HG03439 (cell line): ENCODE measurements around the gene SEC22B.
"Not testable (repeated sequence)": the region's sequence is repeated elsewhere in the genome, so short reads cannot be mapped to it uniquely, and the experiment has no call there.

ENCODE experiments used
- ATAC-seq: cut with Tn5 transposase; IDR thresholded peaks from one replicate; pipeline ENCODE4 v1.9.1; 2021; ENCODE audit warnings: mild to moderate bottlenecking, moderate library complexity; ENCODE audit not compliant: unreplicated experiment

The SEC22B gene

GRCh38 chr1:120149420-120150059 lies 26.8 kb downstream of the SEC22B start:
- not testable (repeated sequence) for ATAC-seq

DNA sequence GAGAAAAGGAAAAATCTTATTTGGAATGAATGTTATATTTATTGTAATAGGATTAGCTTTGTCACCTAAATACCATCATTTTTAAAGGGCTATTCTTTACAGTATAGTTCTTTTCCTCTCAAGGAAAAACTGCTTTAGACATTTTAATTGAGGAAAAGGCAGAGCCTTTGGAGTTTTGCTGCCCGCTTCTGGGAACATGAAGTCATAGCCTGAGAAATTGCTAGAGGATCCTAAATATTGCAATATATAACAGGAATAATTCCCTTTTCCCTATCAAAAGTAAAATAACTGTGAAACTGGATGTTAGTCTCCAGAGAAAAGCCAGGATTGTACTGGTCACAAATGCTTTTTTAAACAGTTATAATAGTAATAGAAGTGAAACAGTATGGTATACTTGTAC lies 30.5 kb downstream of the SEC22B start:
- not testable (repeated sequence) for ATAC-seq

- not testable (repeated sequence) for ATAC-seq
These were observed 31.7 kb downstream of the SEC22B start for GRCh38 chr1:120144626-120145025.

- not testable (repeated sequence) for ATAC-seq
These were observed 32.2 kb downstream of the SEC22B start for GRCh38 chr1:120144169-120144568.

GRCh38 chr1:120143334-120143733 lies 33.0 kb downstream of the SEC22B start:
- ATAC-seq, result not testable (repeated sequence)

DNA sequence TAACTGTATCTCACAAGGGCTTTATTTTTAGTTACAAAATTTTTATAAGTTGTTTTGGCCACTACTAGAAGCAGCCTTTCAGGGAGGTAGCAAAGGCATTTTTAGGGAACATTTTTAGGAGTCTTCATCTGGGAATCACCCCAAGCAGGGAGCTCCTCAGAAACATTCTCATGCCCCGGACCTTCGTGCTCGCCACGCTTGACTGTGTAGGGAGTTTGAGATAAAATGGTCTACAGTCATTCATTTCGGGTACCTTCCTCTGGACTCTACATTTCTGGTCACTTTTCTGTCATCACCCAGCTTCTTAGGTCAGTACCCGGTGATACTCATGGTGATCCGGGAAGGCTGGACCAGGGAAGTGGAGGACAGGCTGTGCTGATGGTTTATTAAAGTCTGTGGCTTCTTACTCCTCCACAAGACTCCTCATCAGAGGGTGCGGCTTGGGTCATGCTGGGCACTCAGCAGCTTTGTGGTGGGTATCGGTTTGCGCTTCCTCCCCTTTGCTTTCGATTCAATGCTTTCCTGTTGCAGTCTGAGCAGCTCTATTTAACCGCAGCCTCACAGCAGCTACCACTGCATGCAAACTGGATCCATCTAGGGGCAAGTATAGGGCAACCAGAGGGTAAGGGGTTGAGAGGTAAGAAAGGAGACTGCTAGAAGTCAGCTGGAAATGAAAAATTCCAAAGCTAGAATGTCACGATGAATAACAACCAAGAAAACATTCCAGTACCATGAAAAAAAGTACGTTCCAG lies 33.6 kb downstream of the SEC22B start:
- ATAC-seq, result peak; percentile 99

DNA sequence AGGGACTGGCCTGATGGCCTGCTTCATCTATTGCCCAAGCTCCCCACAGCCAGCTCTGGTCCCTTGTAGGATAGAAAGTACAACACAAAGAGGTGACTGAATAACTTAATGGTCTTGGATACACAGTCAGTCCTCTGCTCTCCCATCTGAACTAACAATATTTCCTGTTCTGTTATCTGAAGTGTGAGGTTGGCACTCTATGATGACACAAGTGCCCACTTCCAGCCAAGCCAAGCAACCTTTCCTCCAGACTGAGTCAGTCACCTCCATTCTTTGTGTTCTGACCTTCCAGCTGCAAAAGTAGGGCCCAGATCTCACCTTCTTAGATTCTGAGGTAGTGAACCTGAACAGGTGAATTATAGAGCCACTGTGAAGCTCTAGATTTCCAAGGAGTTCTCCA lies 34.5 kb downstream of the SEC22B start:
- not testable (repeated sequence) for ATAC-seq

GRCh38 chr1:120140656-120141265 lies 35.6 kb downstream of the SEC22B start:
- not testable (repeated sequence) for ATAC-seq

DNA sequence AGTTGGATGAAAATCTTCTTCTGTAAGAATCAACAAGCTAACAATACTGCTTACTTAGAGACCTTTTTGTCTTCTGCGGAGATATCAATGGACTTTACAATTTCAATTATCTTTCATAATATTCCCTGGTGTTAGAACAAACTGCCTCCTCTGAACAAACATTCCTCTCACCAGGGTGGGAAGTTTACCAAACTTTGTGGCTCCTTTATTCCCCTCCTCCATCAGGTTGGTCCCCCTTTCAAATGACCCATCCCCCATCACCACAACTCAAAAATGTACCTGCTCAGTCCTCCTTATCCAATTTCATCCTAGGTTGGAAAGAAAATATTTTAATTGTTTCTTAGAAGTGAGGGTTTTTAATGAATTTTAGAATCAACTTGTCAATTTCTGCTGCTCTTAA lies 40.2 kb downstream of the SEC22B start:
- ATAC-seq, result not testable (repeated sequence)

DNA sequence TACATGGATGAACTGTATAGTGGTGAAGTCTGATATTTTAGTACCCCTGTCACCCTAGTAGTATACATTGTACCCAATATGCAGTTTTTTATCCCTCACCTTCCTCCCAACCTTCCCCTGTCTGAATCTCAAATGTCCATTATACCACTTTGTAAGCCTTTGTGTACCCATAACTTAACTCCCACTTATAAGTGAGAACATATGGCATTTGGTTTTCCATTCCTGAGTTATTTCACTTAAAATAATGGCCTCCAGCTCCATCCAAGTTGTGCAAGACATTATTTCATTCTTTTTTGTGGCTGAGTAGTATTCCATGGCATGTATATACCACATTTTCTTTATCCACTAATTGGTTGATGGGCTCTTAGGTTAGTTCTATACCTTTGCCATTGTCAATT lies 42.4 kb downstream of the SEC22B start:
- ATAC-seq, result not testable (repeated sequence)

- ATAC-seq, result no peak
These were observed 42.9 kb downstream of the SEC22B start for GRCh38 chr1:120133228-120133927.

DNA sequence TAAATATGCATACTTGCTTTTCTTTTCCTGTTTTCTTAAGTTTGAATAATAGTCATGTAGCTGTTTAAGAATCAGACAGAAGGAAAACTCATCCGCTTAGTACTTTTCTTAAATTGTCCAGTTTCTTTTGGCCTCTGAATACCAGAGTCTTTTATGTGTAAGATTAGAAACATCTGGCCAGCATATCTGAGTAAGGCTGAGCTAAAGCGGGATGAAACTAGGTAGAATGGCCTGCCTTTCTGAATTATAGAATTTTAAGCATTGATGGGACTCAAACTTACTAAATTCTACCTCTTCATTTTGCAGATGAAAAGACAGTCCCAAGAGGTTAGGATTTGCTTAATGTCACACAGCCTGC lies 43.9 kb downstream of the SEC22B start:
- not testable (repeated sequence) for ATAC-seq

- peak; percentile 59 for ATAC-seq
These were observed 44.5 kb downstream of the SEC22B start for GRCh38 chr1:120131611-120132405.

DNA sequence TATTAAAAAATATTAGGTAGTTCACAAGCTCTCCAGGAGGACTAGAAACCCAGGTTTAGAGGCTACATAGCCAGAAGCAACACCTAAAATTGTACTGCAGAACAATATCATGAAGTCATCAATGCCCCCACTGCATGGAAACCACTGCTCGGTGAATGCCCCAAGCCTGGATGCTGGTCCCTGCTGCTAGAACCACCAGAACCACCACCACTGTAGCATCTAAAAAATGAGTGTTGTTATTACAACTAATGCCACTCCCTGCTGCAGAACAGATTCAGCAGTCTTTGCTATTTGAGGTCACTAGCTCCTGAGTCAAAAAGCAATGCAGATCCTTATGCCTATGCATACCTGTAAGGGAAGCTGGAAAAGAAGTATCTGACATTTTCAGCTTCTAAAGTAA lies 48.4 kb downstream of the SEC22B start:
- ATAC-seq, result not testable (repeated sequence)

DNA sequence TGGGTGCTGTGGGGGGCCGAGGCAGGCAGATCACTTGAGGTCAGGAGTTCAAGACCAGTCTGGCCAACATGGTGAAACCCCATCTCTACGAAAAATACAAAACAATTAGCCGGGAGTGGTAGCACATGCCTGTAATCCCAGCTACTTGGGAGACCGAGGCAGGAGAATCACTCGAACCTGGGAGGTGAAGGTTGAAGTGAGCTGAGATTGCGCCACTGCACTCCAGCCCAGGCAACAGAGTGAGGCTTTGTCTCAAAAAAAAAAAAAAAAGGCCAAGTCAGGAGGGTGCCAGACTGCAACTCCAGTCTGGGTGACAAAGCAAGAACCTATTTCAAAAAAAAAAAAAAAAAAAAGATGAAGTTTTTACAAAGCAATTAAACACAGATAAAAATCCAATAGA lies 50.1 kb downstream of the SEC22B start:
- not testable (repeated sequence) for ATAC-seq

GRCh38 chr1:120124628-120125027 lies 51.7 kb downstream of the SEC22B start:
- ATAC-seq, result not testable (repeated sequence)

DNA sequence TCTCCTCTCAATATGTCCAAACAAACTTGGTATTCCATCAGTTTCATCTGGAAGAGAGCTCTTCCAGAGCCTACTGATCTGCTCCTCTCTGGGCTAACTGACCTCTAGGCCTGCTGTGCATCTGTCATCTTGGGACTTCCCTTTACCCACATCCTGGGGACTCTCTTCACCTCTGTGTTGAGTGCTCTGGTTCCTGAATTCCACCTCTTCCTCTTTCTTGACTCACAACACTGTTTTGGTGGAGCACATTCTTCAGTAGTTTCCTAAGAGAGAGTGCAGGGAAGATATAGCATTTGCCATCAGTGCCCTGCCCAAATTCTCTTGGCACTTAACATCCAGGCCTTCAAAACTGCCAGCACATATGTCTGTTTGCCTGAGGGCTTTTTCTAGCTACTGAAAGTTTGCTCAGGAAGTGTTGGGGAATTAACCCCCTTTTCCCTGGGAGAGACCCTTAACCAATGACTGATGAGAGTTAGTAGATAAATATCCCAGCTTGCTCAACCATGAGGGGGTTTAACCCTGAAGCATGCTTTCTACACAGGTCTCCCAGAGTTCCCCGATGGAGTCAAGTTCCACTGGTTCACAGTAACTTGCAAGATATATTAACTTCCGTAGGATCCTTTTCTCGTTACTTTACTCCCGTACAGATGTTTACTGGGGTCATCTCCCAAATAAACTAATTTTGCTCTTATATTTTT lies 52.4 kb downstream of the SEC22B start:
- not testable (repeated sequence) for ATAC-seq

DNA sequence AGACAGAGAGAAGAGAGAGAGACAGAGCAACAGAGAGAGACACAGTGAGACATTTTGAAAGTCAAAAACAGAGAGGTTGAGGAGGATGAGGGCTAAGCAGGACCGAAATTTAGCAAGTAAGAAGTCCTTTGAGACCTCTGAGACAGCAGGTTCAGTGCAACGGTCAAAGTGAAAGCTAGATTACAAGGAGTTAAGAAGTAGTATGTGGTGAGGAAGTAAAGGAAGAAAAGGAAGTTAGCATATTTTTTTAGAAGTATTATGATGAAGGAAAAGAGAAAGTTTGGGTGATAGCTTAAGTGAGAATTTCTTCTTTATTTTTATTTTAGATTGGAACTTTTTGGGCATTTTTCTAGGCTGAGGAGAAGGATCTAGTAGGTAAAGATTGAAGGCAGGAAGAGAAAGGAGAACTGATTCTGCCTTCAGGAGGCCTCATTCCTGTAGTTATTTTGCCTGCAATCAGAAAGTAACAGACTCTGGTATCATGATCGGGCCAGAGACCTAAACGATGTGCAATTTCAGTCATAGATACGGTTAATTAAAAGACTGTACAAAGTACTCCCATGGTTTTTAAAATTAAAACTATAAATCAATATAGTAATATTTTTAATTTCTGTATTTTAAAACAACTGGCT lies 53.9 kb downstream of the SEC22B start:
- peak; percentile 68 for ATAC-seq

DNA sequence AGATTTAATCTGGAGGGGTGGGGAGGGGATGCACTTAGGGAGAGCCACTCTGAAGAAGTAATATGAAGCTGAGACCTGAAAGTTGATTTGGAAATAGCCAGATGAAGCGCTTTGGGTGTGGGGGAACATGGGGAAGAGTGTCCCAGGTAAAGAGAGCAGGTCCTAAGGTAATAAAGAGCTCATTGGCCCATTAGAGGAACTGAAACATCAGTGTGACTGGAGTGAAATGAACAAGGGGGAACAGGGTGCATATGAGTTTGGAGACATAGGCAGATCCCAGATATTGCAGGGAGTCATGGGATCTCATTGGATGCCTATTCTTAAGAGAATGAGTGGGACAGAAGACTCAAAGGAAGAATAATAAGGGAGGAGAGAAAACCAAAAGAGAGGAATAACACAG lies 54.5 kb downstream of the SEC22B start:
- not testable (repeated sequence) for ATAC-seq
